Gastrocnemius medialis (tissue), 4 donors: ENCODE results near the gene CDKL2.

Experiments used
- CTCF ChIP-seq, 5 experiments: fragments of 450-650 bp in 3 of 5; fragments of 200-600 bp in 2 of 5; sonication (generic) in 2 of 5; IDR thresholded peaks in 4 of 5; conservative IDR thresholded peaks in 1 of 5; 1 replicate in 4 of 5; 2 replicates in 1 of 5; pipeline ENCODE4 v1.5.1; 2016 to 2019; ENCODE audit warnings: antibody characterized with exemption in 5 of 5, mild to moderate bottlenecking in 3 of 5, moderate library complexity in 3 of 5
- POLR2A ChIP-seq, 2 donors: fragments of 450-650 bp; IDR thresholded peaks; one replicate each; pipeline ENCODE4 v1.6.1; 2017; ENCODE audit warnings: antibody characterized with exemption in 2 of 2, mild to moderate bottlenecking in 2 of 2, moderate library complexity in 2 of 2

GRCh38 chr4:75596061-75596460 is 34.3 kb downstream of the CDKL2 start:
- TF ChIP-seq CTCF (IDR thresholded peaks at IDR 0.05 in 4 of 5, conservative IDR thresholded peaks at IDR 0.05 in 1 of 5) (no peak), POLR2A (IDR thresholded peaks at IDR 0.05) (no peak)
